Measurements from ENCODE around the gene TTLL13. TPM values are rescaled to one million over a fixed set of nuclear protein-coding genes. Genes with fewer than 3 reads are reported as not detected.
"Not testable (repeated sequence)": the region's sequence is repeated elsewhere in the genome, so short reads cannot be mapped to it uniquely, and the experiment has no call there.

Gene TTLL13
- total RNA-seq, 1 donor from 2014 or later, result not detected

DNA sequence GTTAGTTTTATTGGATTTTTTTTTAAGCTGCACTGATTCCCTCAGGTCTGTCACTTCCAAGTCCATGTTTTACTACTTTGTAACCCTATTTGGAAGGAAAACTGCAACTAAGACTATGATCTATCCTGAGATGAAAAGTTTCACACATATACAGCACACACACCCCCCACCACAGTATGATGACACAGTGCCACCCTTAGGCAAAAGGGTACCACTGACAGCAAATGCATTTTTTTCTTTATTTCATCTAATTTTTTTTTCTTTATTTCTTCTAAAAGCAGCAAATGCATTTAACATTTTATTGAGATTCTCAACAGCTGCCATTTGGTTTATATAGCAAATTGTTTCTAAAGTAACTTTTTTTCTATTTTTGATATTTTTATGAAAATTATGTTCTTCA is 37.3 kb downstream of the TTLL13 start:
- H3K27ac Mint-ChIP-seq (ENCODE audit: unreplicated experiment), result no peak overlapping the region
- TF ChIP-seq, protein P1, sequence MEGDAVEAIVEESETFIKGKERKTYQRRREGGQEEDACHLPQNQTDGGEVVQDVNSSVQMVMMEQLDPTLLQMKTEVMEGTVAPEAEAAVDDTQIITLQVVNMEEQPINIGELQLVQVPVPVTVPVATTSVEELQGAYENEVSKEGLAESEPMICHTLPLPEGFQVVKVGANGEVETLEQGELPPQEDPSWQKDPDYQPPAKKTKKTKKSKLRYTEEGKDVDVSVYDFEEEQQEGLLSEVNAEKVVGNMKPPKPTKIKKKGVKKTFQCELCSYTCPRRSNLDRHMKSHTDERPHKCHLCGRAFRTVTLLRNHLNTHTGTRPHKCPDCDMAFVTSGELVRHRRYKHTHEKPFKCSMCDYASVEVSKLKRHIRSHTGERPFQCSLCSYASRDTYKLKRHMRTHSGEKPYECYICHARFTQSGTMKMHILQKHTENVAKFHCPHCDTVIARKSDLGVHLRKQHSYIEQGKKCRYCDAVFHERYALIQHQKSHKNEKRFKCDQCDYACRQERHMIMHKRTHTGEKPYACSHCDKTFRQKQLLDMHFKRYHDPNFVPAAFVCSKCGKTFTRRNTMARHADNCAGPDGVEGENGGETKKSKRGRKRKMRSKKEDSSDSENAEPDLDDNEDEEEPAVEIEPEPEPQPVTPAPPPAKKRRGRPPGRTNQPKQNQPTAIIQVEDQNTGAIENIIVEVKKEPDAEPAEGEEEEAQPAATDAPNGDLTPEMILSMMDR (IDR thresholded peaks at IDR 0.05), result peak; percentile 73
- no peaks in the 10 kb centered on the region for H3K4me1 Mint-ChIP-seq (ENCODE audit: low read depth)
- H3K4me3 Mint-ChIP-seq (ENCODE audit: unreplicated experiment), result no peak overlapping the region
- no peaks in the 10 kb centered on the region for H3K9me3 Mint-ChIP-seq (ENCODE audit: low read depth)
- no peaks in the 10 kb centered on the region for H3K27me3 Mint-ChIP-seq (ENCODE audit: low read depth)
- no peaks in the 10 kb centered on the region for H3K36me3 Mint-ChIP-seq (ENCODE audit: low read depth)
- no peak for DNase-seq (ENCODE audit: low spot score)

DNA sequence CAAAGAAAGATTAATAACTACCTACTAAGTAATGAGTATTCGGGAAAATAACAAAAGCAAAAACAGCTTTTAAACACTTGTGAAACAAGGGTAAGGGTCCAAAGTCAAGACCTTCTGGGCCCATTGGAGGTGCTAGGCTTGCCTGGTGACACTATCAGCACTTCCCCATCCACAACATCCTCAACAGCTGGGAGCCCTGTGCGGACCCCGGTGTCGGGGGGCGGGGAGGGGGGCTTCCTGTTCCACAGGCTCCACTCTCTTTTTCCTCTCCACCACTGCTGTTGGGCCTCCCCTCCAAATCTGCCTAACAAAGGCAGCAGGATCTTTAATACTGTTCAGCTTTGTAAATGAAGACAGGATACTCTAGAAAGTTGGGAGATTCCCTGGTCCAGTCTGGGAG is 37.7 kb downstream of the TTLL13 start:
- no peaks in the 10 kb centered on the region for H3K27me3 Mint-ChIP-seq (ENCODE audit: low read depth)
- TF ChIP-seq, protein P1 (IDR thresholded peaks at IDR 0.05), result no peak
- no peaks in the 10 kb centered on the region for H3K9me3 Mint-ChIP-seq (ENCODE audit: low read depth)
- no peak for DNase-seq (ENCODE audit: low spot score)
- H3K36me3 Mint-ChIP-seq (ENCODE audit: low read depth), result no peaks in the 10 kb centered on the region
- no peaks in the 10 kb centered on the region for H3K4me1 Mint-ChIP-seq (ENCODE audit: low read depth)
- no peak overlapping the region for H3K4me3 Mint-ChIP-seq (ENCODE audit: unreplicated experiment)
- H3K27ac Mint-ChIP-seq (ENCODE audit: unreplicated experiment), result no peak overlapping the region

DNA sequence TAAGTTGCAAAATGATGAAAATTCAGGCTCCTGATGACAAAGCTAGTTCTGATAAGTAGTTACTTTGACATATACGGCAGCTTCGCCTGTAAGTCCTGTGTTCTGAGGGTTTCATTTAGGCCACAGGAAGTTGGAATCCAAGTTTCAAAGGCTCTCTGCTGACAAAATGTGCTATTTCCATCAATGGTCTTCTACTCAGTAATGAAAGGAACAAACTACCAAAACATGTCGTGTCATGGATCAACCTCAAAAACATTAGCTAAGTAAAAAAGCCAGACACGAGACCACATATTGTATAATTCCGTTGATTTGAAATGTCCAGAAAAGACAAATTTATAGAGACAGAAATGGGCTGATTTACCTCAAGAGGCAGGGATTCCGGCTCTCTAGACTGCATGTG is 38.6 kb downstream of the TTLL13 start:
- Mint-ChIP-seq H3K36me3 (ENCODE audit: low read depth) (no peaks in the 10 kb centered on the region), H3K27me3 (ENCODE audit: low read depth) (no peaks in the 10 kb centered on the region), H3K4me1 (ENCODE audit: low read depth) (no peaks in the 10 kb centered on the region), H3K27ac (ENCODE audit: unreplicated experiment) (no peak overlapping the region), H3K4me3 (ENCODE audit: unreplicated experiment) (no peak overlapping the region), H3K9me3 (ENCODE audit: low read depth) (no peaks in the 10 kb centered on the region)
- DNase-seq (ENCODE audit: low spot score), result no peak
- TF ChIP-seq, protein P1 (IDR thresholded peaks at IDR 0.05), result no peak

DNA sequence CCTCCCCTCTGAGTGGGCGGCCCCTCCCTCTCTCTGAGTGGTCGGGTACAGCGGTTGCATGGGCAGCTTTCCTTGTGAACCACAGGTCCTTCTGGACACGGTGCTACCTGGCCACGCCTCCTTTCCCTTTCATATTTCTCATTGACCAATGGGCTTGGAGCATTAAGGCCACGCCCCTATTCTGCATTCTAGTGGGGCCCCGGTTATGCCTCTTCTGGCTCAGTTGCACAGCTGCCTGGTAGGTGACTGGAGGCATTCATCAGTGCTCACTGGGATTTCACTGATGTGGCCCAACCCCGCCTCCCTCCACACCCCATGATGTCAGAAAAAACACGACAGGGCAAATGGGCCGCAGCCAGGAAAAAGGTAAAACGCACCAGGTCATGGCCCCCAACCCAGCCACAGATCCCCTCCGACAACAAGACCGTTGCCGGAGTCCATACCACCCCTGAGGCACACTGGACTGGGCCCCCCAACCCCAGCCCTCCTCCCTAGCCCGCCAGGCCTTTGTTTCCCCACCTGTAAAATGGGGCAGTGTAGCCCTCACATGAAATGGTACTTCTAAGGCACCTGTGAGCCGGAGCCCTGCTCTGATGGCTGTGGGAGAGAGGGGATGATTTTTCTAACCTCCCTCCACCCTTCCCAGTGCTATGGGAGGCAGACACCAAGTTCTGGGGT is 42.5 kb downstream of the TTLL13 start:
- Mint-ChIP-seq H3K4me3 (ENCODE audit: unreplicated experiment) (no peak overlapping the region), H3K36me3 (ENCODE audit: low read depth) (no peaks in the 10 kb centered on the region), H3K4me1 (ENCODE audit: low read depth) (peaks cover 13% of the 10 kb centered on the region), H3K27ac (ENCODE audit: unreplicated experiment) (no peak overlapping the region), H3K27me3 (ENCODE audit: low read depth) (no peaks in the 10 kb centered on the region), H3K9me3 (ENCODE audit: low read depth) (no peaks in the 10 kb centered on the region)
- TF ChIP-seq, protein P1 (IDR thresholded peaks at IDR 0.05), result no peak
- no peak for DNase-seq (ENCODE audit: low spot score)

DNA sequence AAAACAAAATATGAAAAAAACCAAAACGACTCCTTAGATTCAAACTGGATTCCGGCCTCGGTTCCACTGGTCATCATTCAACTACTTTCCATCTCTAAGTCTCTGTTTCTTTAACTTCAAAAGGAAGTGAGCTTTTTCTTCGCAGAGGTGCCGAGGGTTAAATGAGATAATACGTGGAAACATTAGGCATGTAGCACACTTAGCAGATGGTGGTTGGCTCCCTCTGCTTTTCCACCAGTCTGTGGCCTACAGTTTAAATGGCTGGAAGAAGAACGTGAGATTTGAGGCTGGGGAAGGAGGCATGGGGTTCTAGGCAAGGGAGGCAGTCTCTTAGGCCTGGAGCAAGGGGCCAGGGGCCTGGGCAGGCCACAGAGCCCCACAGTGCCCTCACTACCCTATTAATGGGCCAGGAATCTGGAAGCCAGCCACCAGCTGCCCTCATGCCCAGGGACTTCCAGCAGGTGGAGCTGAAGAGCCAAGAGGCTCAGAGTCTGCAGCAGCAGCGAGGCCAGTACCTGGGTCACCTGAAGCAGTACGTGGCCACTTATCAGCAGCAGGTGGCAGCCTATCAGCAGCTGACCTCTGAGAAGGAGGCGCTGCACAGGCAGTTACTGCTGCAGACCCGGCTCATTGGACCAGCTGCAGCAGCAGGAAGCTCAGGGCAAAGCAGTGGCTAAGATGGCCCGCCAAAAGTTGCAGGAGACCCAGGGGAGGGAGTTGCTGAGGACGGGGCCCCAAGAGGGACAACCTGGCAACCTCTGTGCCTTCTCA is 43.9 kb downstream of the TTLL13 start:
- H3K4me3 Mint-ChIP-seq (ENCODE audit: unreplicated experiment); H3K36me3 Mint-ChIP-seq (ENCODE audit: low read depth); DNase-seq (ENCODE audit: low spot score); H3K9me3 Mint-ChIP-seq (ENCODE audit: low read depth); H3K27me3 Mint-ChIP-seq (ENCODE audit: low read depth); H3K27ac Mint-ChIP-seq (ENCODE audit: unreplicated experiment): not testable (repeated sequence)
- peaks cover 13% of the 10 kb centered on the region for H3K4me1 Mint-ChIP-seq (ENCODE audit: low read depth)
- TF ChIP-seq, protein P1 (IDR thresholded peaks at IDR 0.05), result peak; percentile 87

Data from chondrocyte (in vitro differentiated cells).